K562 (cell line): Measurements from ENCODE around the gene CXCL13.

Experiments used
- EZH2 ChIP-seq: IDR thresholded peaks from 2 replicates; pipeline ENCODE4 v1.6.1; 2012; ENCODE audit warnings: low read depth, mild to moderate bottlenecking, inconsistent platforms, low read length, borderline replicate concordance
- HNRNPUL1 ChIP-seq: fragments of 200-400 bp; formaldehyde crosslinking; IDR thresholded peaks from 2 replicates; pipeline ENCODE4 v1.6.1; 2017; ENCODE audit warnings: low read length
- SIX5 ChIP-seq, 2 experiments: IDR thresholded peaks; 2 replicates each; pipeline ENCODE4 v1.6.1; 2011; ENCODE audit warnings: low read length in 2 of 2, borderline replicate concordance in 1 of 2, low read depth in 1 of 2, mild to moderate bottlenecking in 1 of 2, moderate library complexity in 1 of 2; ENCODE audit not compliant: insufficient read depth in 1 of 2
- TAL1 ChIP-seq: fragments of 450-650 bp; IDR thresholded peaks from 2 replicates; pipeline ENCODE4 v1.6.1; 2016; ENCODE audit warnings: mild to moderate bottlenecking
- TF ChIP-seq, protein P1 (sequence below): IDR thresholded peaks from 3 replicates; pipeline ENCODE4 v1.6.1; 2011; ENCODE audit warnings: borderline replicate concordance, mild to moderate bottlenecking; ENCODE audit not compliant: insufficient read length, insufficient read depth
- TF ChIP-seq, protein P2 (sequence below), 3 experiments: IDR thresholded peaks in 2 of 3; conservative IDR thresholded peaks in 1 of 3; 2 replicates each; pipeline ENCODE4 v1.5.1; 2011 to 2012; ENCODE audit warnings: low read length in 3 of 3, mild to moderate bottlenecking in 3 of 3, control low read depth in 2 of 3, improper control_type of control experiment in 1 of 3, inconsistent platforms in 1 of 3, low read depth in 1 of 3, mixed read lengths in 1 of 3, moderate library complexity in 1 of 3; ENCODE audit not compliant: insufficient read depth in 2 of 3

DNA sequence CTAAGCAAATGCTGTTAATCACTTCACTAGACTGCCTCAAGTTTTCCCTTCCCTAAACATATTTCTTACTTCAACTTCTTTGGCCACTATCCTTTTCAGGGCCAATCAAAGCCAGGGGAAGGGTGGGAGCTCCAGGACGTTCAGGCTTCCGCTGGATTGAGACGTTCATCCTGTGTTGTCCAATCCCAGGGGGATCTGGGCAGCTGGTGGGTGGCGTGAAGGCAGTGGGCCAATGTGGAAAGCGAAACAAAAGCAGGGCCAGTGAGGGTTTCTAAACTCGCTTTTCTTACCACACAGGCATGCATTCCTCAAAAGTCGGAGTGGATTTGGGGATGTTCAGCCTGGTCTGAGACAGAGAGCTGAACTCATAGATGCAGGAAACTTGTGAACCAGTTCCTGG, 7.6 kb downstream of the CXCL13 start:
- TF ChIP-seq HNRNPUL1 (no peak), EZH2 (no peak), SIX5 (IDR thresholded peaks at IDR 0.05; ENCODE audit: borderline replicate concordance in 1 of 2, insufficient read depth in 1 of 2, low read depth in 1 of 2, low read length in 2 of 2) (no peak), TAL1 (no peak)
- TF ChIP-seq, protein P1, sequence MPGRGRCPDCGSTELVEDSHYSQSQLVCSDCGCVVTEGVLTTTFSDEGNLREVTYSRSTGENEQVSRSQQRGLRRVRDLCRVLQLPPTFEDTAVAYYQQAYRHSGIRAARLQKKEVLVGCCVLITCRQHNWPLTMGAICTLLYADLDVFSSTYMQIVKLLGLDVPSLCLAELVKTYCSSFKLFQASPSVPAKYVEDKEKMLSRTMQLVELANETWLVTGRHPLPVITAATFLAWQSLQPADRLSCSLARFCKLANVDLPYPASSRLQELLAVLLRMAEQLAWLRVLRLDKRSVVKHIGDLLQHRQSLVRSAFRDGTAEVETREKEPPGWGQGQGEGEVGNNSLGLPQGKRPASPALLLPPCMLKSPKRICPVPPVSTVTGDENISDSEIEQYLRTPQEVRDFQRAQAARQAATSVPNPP, result no peak
- TF ChIP-seq, protein P2, sequence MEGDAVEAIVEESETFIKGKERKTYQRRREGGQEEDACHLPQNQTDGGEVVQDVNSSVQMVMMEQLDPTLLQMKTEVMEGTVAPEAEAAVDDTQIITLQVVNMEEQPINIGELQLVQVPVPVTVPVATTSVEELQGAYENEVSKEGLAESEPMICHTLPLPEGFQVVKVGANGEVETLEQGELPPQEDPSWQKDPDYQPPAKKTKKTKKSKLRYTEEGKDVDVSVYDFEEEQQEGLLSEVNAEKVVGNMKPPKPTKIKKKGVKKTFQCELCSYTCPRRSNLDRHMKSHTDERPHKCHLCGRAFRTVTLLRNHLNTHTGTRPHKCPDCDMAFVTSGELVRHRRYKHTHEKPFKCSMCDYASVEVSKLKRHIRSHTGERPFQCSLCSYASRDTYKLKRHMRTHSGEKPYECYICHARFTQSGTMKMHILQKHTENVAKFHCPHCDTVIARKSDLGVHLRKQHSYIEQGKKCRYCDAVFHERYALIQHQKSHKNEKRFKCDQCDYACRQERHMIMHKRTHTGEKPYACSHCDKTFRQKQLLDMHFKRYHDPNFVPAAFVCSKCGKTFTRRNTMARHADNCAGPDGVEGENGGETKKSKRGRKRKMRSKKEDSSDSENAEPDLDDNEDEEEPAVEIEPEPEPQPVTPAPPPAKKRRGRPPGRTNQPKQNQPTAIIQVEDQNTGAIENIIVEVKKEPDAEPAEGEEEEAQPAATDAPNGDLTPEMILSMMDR (IDR thresholded peaks at IDR 0.05 in 2 of 3, conservative IDR thresholded peaks at IDR 0.05 in 1 of 3; ENCODE audit: insufficient read depth in 2 of 3, low read depth in 1 of 3, low read length in 3 of 3), result no peak
